Measurements from ENCODE around the gene MACROH2A1.

Gene MACROH2A1

GRCh38 chr5:135435467-135436330 lies 36.7 kb upstream of the MACROH2A1 start:
- DNase-seq (ENCODE audit: low spot score) = no peak

- no peak for DNase-seq (ENCODE audit: low spot score)
Measured at GRCh38 chr5:135434591-135435466, 35.8 kb upstream of the MACROH2A1 start.

GRCh38 chr5:135433681-135434426 lies 34.8 kb upstream of the MACROH2A1 start:
- no peak for DNase-seq (ENCODE audit: low spot score)

- no peak for DNase-seq (ENCODE audit: low spot score)
Measured at GRCh38 chr5:135432113-135432512, 33.1 kb upstream of the MACROH2A1 start.

GRCh38 chr5:135430135-135430437 lies 31.1 kb upstream of the MACROH2A1 start:
- DNase-seq (ENCODE audit: low spot score) = peak; percentile 5

- no peak for DNase-seq (ENCODE audit: low spot score)
Measured at GRCh38 chr5:135429301-135430134, 30.5 kb upstream of the MACROH2A1 start.

GRCh38 chr5:135428586-135428985 lies 29.6 kb upstream of the MACROH2A1 start:
- DNase-seq (ENCODE audit: low spot score) = no peak

- DNase-seq (ENCODE audit: low spot score) = peak; percentile 26
Measured at GRCh38 chr5:135426102-135427082, 27.4 kb upstream of the MACROH2A1 start.

- no peak for DNase-seq (ENCODE audit: low spot score)
Measured at GRCh38 chr5:135425641-135426040, 26.6 kb upstream of the MACROH2A1 start.

- DNase-seq (ENCODE audit: low spot score) = no peak
Measured at GRCh38 chr5:135423846-135424168, 24.8 kb upstream of the MACROH2A1 start.

- DNase-seq (ENCODE audit: low spot score) = no peak
Measured at GRCh38 chr5:135423146-135423845, 24.3 kb upstream of the MACROH2A1 start.

- DNase-seq (ENCODE audit: low spot score) = no peak
Measured at GRCh38 chr5:135422419-135422818, 23.4 kb upstream of the MACROH2A1 start.

- no peak for DNase-seq (ENCODE audit: low spot score)
Measured at GRCh38 chr5:135417083-135417482, 18.1 kb upstream of the MACROH2A1 start.

- DNase-seq (ENCODE audit: low spot score) = no peak
Measured at GRCh38 chr5:135405082-135405481, 6.1 kb upstream of the MACROH2A1 start.

GRCh38 chr5:135402031-135402430 lies 3.0 kb upstream of the MACROH2A1 start:
- DNase-seq (ENCODE audit: low spot score) = no peak

- DNase-seq (ENCODE audit: low spot score) = no peak
Measured at GRCh38 chr5:135400866-135401265, 1.8 kb upstream of the MACROH2A1 start.

- DNase-seq (ENCODE audit: low spot score) = no peak
Measured at GRCh38 chr5:135399794-135400542, 937 bp upstream of the MACROH2A1 start.

GRCh38 chr5:135398160-135398854 lies 724 bp downstream of the MACROH2A1 start:
- DNase-seq (ENCODE audit: low spot score) = no peak
